ENCODE data around the gene MAP7D1.

The MAP7D1 gene

GRCh38 chr1:36155408-36156328, at the start of gene MAP7D1:
Gene MAP7D1, plus strand, starts transcription at chr1:36156160. Its CDS starts 258 bp downstream, at chr1:36156418.
- peak; percentile 83 for DNase-seq

DNA sequence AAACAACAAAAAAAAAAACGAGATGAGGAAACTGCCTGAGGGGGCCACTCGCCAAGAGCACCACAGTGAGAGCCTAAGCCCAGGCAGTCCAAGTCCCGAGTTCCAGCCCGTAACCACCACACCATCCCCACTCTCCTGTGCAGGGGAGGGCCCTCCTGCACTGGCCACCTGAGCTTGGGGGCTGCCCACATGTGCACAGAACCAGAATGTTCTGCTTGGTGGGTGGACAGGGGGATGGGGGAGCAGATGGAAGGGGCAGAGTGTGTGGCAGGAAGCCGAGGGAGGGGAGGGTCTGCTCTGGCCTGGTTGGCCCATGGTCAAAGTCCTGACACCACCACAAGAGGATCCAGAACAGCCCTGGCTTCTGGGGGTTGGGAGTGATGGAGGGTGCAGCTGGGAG, 49.7 kb upstream of the MAP7D1 start:
- no peak for DNase-seq

DNA sequence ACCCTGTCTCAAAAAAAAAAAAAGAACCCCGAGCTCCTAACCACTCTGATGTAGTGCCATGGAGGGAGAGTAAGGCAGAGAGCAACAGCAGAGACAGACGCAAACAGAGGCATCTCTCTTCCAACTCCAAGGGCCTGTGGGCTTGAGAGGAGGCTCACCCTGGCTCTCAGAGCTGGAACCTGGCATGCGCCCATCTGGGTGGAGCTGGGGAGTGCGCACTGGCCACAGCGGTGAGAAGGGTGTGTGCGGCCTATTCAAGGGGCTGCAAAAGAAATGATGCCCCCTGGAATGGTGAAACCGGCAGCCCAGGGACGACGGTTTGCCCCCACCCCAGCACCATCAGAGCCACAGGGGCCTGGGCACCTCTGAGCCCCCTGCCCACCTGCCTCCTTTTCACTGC, 48.6 kb upstream of the MAP7D1 start:
- DNase-seq, result no peak

DNA sequence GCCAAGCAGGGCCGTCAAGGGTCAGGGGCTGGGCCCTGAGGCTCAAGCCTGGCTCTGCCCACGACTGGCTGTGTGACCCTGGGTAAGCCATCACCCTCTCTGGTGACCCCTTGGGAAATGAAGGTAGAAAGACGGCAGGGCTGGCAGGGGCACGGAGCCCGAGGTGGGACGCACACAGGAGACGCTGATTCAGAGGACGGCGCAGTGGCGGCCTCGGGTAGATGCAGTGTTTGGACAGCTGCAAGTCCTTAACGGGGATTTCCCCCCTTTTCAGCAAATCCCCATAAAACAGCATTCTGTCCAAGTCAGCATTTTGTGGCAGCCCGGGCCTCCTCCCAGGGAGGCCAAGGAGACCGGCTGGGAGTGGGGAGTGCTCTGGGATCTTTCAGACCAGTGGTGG, 47.6 kb upstream of the MAP7D1 start:
- no peak for DNase-seq

- DNase-seq, result no peak
Observed at GRCh38 chr1:36109041-36109679, 46.8 kb upstream of the MAP7D1 start.

GRCh38 chr1:36111151-36111550, 44.8 kb upstream of the MAP7D1 start:
- no peak for DNase-seq

GRCh38 chr1:36112823-36113222, 43.1 kb upstream of the MAP7D1 start:
- no peak for DNase-seq

DNA sequence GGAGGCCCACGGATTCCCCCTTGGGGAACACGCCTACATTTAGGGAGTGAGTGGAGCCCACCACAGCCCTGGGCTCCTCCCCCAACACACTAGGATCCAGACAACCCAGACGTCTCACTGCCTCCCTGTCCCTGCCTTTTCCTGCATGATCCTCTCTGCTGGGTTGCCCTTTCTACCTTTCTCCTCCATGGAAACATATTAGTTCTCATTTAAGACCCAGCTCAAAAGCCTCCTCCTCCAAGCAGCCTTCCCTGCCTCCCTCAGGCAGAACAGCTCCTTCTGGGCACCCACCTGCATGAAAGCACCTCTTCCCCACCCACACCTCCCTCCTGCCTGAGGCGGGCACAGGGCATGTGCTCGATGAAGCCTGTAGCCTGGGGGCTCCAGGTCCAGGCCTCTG, 41.6 kb upstream of the MAP7D1 start:
- DNase-seq, result no peak

- DNase-seq, result no peak
Observed at GRCh38 chr1:36115200-36115669, 40.7 kb upstream of the MAP7D1 start.

- DNase-seq, result peak; percentile 79
Observed at GRCh38 chr1:36115931-36116330, 40.0 kb upstream of the MAP7D1 start.

- DNase-seq, result no peak
Observed at GRCh38 chr1:36116901-36117300, 39.1 kb upstream of the MAP7D1 start.

GRCh38 chr1:36118447-36119204, 37.3 kb upstream of the MAP7D1 start:
- DNase-seq, result no peak

DNA sequence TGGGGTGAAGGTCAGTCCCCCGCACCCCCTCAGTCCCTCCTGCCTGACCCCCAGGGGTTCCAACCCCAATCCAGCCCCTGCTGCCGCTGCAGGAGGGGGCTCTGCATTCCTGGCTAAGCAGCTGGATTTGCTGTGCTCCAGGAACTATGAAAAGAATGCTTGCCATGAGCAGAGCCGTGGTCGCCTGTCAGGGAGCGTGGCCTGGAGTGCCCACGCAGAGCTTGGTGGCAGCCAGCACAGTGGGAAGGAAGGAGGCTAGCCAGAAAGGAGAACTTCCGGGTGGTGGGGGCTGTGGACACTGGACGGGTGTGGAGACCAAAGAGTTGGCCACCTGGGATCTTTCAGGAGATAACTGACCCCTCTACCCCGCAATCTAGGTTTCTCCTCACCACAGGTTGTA, 36.5 kb upstream of the MAP7D1 start:
- peak; percentile 69 for DNase-seq

- DNase-seq, result peak; percentile 66
Observed at GRCh38 chr1:36122062-36123030, 33.6 kb upstream of the MAP7D1 start.

DNA sequence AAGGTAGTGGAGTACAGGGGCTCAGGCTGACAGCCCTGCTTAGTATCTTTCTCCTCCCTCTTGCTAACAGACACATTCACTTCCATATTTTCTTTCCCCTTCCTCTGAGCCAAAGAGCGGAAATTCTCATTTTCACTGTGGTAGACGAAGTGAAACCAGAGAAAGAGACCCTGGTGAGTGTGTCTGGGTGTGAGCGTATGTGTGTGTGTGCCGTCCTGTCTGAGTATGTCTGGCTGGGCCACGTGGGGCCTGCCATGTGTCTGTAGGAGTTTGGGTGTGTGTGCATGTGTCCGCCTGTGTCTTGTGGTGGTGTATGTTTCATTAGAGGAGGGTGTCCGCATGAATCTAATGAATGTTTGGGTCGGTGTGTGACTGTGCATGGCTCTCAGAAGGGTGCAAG, 32.6 kb upstream of the MAP7D1 start:
- DNase-seq, result peak; percentile 91

- no peak for DNase-seq
Observed at GRCh38 chr1:36124404-36125128, 31.4 kb upstream of the MAP7D1 start.

GRCh38 chr1:36125129-36125991, 30.6 kb upstream of the MAP7D1 start, which contains the start of gene COL8A2:
Gene COL8A2, minus strand, starts transcription at chr1:36125222. Its CDS starts 24,980 bp downstream, at chr1:36100242.
- peak; percentile 17 for DNase-seq

DNA sequence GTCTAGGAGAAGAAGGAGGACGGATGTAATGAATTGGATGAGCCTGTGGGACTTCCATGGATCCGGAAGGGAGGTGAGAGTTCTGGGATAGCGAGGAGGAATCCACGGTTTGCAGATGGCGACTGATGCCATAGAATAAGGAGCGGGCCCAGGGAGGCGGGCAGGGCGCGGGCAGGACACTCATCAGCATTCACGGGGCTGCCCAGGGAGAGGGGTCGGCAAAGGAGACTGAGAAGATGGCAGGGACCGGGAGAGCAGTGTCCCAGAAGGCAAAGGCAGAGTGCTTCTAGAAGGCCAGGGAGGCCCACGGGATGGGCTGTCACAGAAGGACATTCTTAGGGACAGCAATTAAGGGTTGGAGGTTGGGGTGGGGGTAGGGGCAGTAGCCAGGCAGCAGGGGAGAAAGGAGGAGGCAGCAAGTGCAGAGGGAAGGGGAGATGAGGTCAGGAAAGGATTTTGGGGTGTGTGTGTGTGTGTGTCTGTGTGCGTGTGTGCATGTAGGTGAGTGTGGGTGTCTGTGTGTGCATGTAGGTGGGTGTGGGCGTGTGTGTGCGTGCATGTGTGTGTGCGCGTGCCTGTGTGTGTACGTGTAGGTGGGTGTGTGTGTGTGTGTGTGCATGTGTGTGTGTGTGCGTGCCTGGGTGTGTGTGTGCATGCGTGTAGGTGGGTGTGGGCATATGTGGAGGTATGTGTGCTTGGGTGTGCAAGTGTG, 29.8 kb upstream of the MAP7D1 start:
- DNase-seq, result no peak

- no peak for DNase-seq
Observed at GRCh38 chr1:36126797-36127500, 29.0 kb upstream of the MAP7D1 start.
